Measurements from ENCODE around the gene C16orf86. TPM values are rescaled to one million over a fixed set of nuclear protein-coding genes. Genes with fewer than 3 reads are reported as not detected.

Gene C16orf86
- total RNA-seq, 2 experiments from 2014 or later = 2.4 to 3.0 TPM

- ChIA-PET POLR2A (interaction anchor here (0.6 kb wide), 1 partner anchor 620 kb away, joined by 3 read pairs; no protein-coding TSS in a partner anchor), CTCF (no interaction called here)
- Mint-ChIP-seq H3K9me3 (ENCODE audit: low read depth) (no peaks in the 10 kb centered on the region), H3K4me1 (peaks cover 14% of the 10 kb centered on the region), H3K27ac (no peak overlapping the region), H3K36me3 (ENCODE audit: low read depth) (peaks cover 44% of the 10 kb centered on the region), H3K4me3 (no peak overlapping the region), H3K27me3 (no peaks in the 10 kb centered on the region)
- ATAC-seq (no peak), DNase-seq (no peak)
- intact Hi-C loops (cut with DNase I, micrococcal nuclease) = no loop called here
These were observed 12.2 kb upstream of the C16orf86 start for GRCh38 chr16:67654403-67654911.

- no peak overlapping the region for H3K4me3 Mint-ChIP-seq
- no peak overlapping the region for H3K27ac Mint-ChIP-seq
- ATAC-seq = no peak
- peaks cover 41% of the 10 kb centered on the region for H3K36me3 Mint-ChIP-seq (ENCODE audit: low read depth)
- CTCF ChIA-PET = interaction anchor here (1.2 kb wide), 1 partner anchor 108 kb away, joined by 3 read pairs; no protein-coding TSS in a partner anchor
- H3K27me3 Mint-ChIP-seq = no peaks in the 10 kb centered on the region
- intact Hi-C loops (cut with DNase I, micrococcal nuclease) = no loop called here
- DNase-seq = no peak
- peaks cover 14% of the 10 kb centered on the region for H3K4me1 Mint-ChIP-seq
- POLR2A ChIA-PET = no interaction called here
- no peaks in the 10 kb centered on the region for H3K9me3 Mint-ChIP-seq (ENCODE audit: low read depth)
These were observed 11.3 kb upstream of the C16orf86 start for GRCh38 chr16:67655363-67655762.

- intact Hi-C loops (cut with DNase I, micrococcal nuclease) = no loop called here
- Mint-ChIP-seq H3K4me1 (peaks cover 18% of the 10 kb centered on the region), H3K4me3 (no peak overlapping the region), H3K27me3 (no peaks in the 10 kb centered on the region), H3K9me3 (ENCODE audit: low read depth) (no peaks in the 10 kb centered on the region), H3K36me3 (ENCODE audit: low read depth) (peaks cover 35% of the 10 kb centered on the region), H3K27ac (no peak overlapping the region)
- ATAC-seq (no peak), DNase-seq (no peak)
- ChIA-PET POLR2A (interaction anchor here (0.8 kb wide), 1 partner anchor 11 kb away, joined by 3 read pairs; no protein-coding TSS in a partner anchor), CTCF (interaction anchor here (1.2 to 7.4 kb wide), 2 partner anchors 12 to 110 kb away, joined by 3 to 77 read pairs; partner anchors contain the start of gene CARMIL2)
These were observed 10.1 kb upstream of the C16orf86 start for GRCh38 chr16:67656344-67657016.

- H3K27me3 Mint-ChIP-seq = no peaks in the 10 kb centered on the region
- peaks cover 34% of the 10 kb centered on the region for H3K36me3 Mint-ChIP-seq (ENCODE audit: low read depth)
- no peaks in the 10 kb centered on the region for H3K9me3 Mint-ChIP-seq (ENCODE audit: low read depth)
- DNase-seq (no peak), ATAC-seq (no peak)
- CTCF ChIA-PET = interaction anchor here (0.7 to 7.4 kb wide), 5 partner anchors 10 to 136 kb away, joined by 4 to 77 read pairs (median 11); partner anchors contain the start of gene CARMIL2
- H3K27ac Mint-ChIP-seq = no peak overlapping the region
- peaks cover 16% of the 10 kb centered on the region for H3K4me1 Mint-ChIP-seq
- intact Hi-C loops (cut with DNase I, micrococcal nuclease) = no loop called here
- POLR2A ChIA-PET = interaction anchor here (0.8 kb wide), 1 partner anchor 12 kb away, joined by 3 read pairs; no protein-coding TSS in a partner anchor
- H3K4me3 Mint-ChIP-seq = no peak overlapping the region
These were observed 9.5 kb upstream of the C16orf86 start for GRCh38 chr16:67657017-67657608.

- H3K9me3 Mint-ChIP-seq (ENCODE audit: low read depth) = no peaks in the 10 kb centered on the region
- ChIA-PET CTCF (interaction anchor here (0.5 to 7.4 kb wide), 11 partner anchors 9 to 465 kb away, joined by 3 to 77 read pairs (median 4); partner anchors contain the start of gene CARMIL2), POLR2A (interaction anchor here (0.5 to 1.0 kb wide), 3 partner anchors 81 to 605 kb away, joined by 3 to 4 read pairs (median 3); no protein-coding TSS in a partner anchor)
- H3K36me3 Mint-ChIP-seq (ENCODE audit: low read depth) = peaks cover 35% of the 10 kb centered on the region
- no peak overlapping the region for H3K27ac Mint-ChIP-seq
- H3K27me3 Mint-ChIP-seq = no peaks in the 10 kb centered on the region
- H3K4me1 Mint-ChIP-seq = peaks cover 16% of the 10 kb centered on the region
- intact Hi-C loops (cut with DNase I, micrococcal nuclease) = loop anchor here in 1 of 2 experiments (2.0 kb wide), 1 partner anchor 13 kb away; the partner anchor contains the start of gene CARMIL2
- no peak for ATAC-seq
- H3K4me3 Mint-ChIP-seq = peak overlapping the region; percentile 90
- no peak for DNase-seq
These were observed 8.7 kb upstream of the C16orf86 start for GRCh38 chr16:67657751-67658518.

- H3K27ac Mint-ChIP-seq = peak overlapping the region; percentile 60
- DNase-seq = no peak
- ChIA-PET POLR2A (interaction anchor here (0.5 to 1.2 kb wide), 6 partner anchors 12 to 378 kb away, joined by 3 to 4 read pairs (median 4); partner anchors contain the start of genes RANBP10 and TSNAXIP1), CTCF (interaction anchor here (0.6 to 7.4 kb wide), 11 partner anchors 8 to 169 kb away, joined by 3 to 77 read pairs (median 4); partner anchors contain the start of gene CARMIL2)
- H3K27me3 Mint-ChIP-seq = no peaks in the 10 kb centered on the region
- no peaks in the 10 kb centered on the region for H3K9me3 Mint-ChIP-seq (ENCODE audit: low read depth)
- no peak for ATAC-seq
- H3K4me1 Mint-ChIP-seq = peaks cover 16% of the 10 kb centered on the region
- peak overlapping the region; percentile 90 for H3K4me3 Mint-ChIP-seq
- intact Hi-C loops (cut with DNase I, micrococcal nuclease) = loop anchor here in 1 of 2 experiments (2.0 kb wide), 1 partner anchor 14 kb away; the partner anchor contains the start of gene CARMIL2
- peaks cover 35% of the 10 kb centered on the region for H3K36me3 Mint-ChIP-seq (ENCODE audit: low read depth)
These were observed 7.6 kb upstream of the C16orf86 start for GRCh38 chr16:67658849-67659674.

- POLR2A ChIA-PET = interaction anchor here (0.5 to 1.5 kb wide), 10 partner anchors 9 to 185 kb away, joined by 3 to 13 read pairs (median 4); partner anchors contain the start of genes ATP6V0D1, CARMIL2, CTCF and RANBP10
- H3K4me3 Mint-ChIP-seq = peak within 1 kb of the TSS; percentile 90
These were observed 6.7 kb upstream of the C16orf86 start, which contains the start of gene ACD for GRCh38 chr16:67659675-67660563. ACD (minus strand) TSS chr16:67660260; CDS start chr16:67660220, 40 bp downstream.

GRCh38 chr16:67660564-67661028 is 6.0 kb upstream of the C16orf86 start, which contains the start of gene PARD6A:
PARD6A (plus strand) TSS chr16:67660960; CDS start chr16:67661039, 79 bp downstream.
- Mint-ChIP-seq H3K36me3 (ENCODE audit: low read depth) (peaks cover 27% of the 10 kb centered on the region), H3K27ac (peak within 1 kb of the TSS; percentile 91), H3K27me3 (no peaks in the 10 kb centered on the region), H3K4me1 (peaks cover 21% of the 10 kb centered on the region), H3K4me3 (peak within 1 kb of the TSS; percentile 90), H3K9me3 (ENCODE audit: low read depth) (no peaks in the 10 kb centered on the region)
- intact Hi-C loops (cut with DNase I, micrococcal nuclease) = loop anchor here (1.0 to 5.0 kb wide), 22 partner anchors 16 to 1527 kb away; partner anchors contain the start of genes ATP6V0D1 (in 2 of the 2), CTCF (in 2 of the 2), FHOD1 (in 2 of the 2) and NFATC3 (in 2 of the 2)
- peak; percentile 98 for DNase-seq
- CTCF ChIA-PET = interaction anchor here (0.6 to 7.4 kb wide), 11 partner anchors 10 to 259 kb away, joined by 3 to 77 read pairs (median 4); partner anchors contain the start of genes CARMIL2 and CTCF
- POLR2A ChIA-PET = interaction anchor here (0.7 to 1.5 kb wide), 7 partner anchors 10 to 184 kb away, joined by 3 to 13 read pairs (median 4); partner anchors contain the start of genes ATP6V0D1, CARMIL2, CTCF and RANBP10
- ATAC-seq = peak; percentile 83

More at GRCh38 chr16:67659675-67660563, 6.7 kb upstream of the C16orf86 start, which contains the start of gene ACD:
- peaks cover 18% of the 10 kb centered on the region for H3K4me1 Mint-ChIP-seq
- DNase-seq (peak; percentile 97), ATAC-seq (peak; percentile 78)
- intact Hi-C loops (cut with DNase I, micrococcal nuclease) = loop anchor here (1.0 to 5.0 kb wide), 23 partner anchors 15 to 1527 kb away; partner anchors contain the start of genes ATP6V0D1 (in 2 of the 2), CTCF (in 2 of the 2), FHOD1 (in 2 of the 2) and NFATC3 (in 2 of the 2)
- H3K27me3 Mint-ChIP-seq = no peaks in the 10 kb centered on the region
- H3K36me3 Mint-ChIP-seq (ENCODE audit: low read depth) = peaks cover 31% of the 10 kb centered on the region
- no peaks in the 10 kb centered on the region for H3K9me3 Mint-ChIP-seq (ENCODE audit: low read depth)
- CTCF ChIA-PET = interaction anchor here (0.6 to 7.4 kb wide), 11 partner anchors 15 to 259 kb away, joined by 3 to 77 read pairs (median 4); partner anchors contain the start of genes CARMIL2 and CTCF
- peak within 1 kb of the TSS; percentile 91 for H3K27ac Mint-ChIP-seq

All from activated CD4-positive, alpha-beta T cell treated with anti-CD3 and anti-CD28 coated beads for 36 hours (primary cell).